AG04449 (cell line): ENCODE data around the gene AGBL4.

Source experiments
- CTCF ChIA-PET: fragments of 350-600 bp; formaldehyde crosslinking; extraction: SDS; loops from one replicate; lab custom pipeline; 2021; ENCODE audit warnings: antibody characterized with exemption; lab: Yijun Ruan, JAX
- POLR2A ChIA-PET: fragments of 400-600, 350-600 bp; formaldehyde crosslinking; extraction: SDS; loops from one replicate; lab custom pipeline; 2020; ENCODE audit warnings: antibody characterized with exemption, inconsistent platforms; lab: Yijun Ruan, JAX
- DNase-seq: peaks from one replicate; pipeline ENCODE4 v3.0.0-alpha.2; 2010; ENCODE audit warnings: low read depth, low spot score
- H3K4me3 ChIP-seq: 2 replicates; pipeline ENCODE4 v1.5.1; 2011; ENCODE audit warnings: low read depth, mild to moderate bottlenecking, control low read depth, low read length
- TF ChIP-seq, protein P1 (sequence below): IDR thresholded peaks from one replicate; pipeline ENCODE4 v1.5.1; 2011; ENCODE audit warnings: mild to moderate bottlenecking, moderate library complexity, low read length, control low read depth, inconsistent platforms; ENCODE audit not compliant: insufficient read depth; ENCODE audit errors: missing control alignments

The AGBL4 gene

DNA sequence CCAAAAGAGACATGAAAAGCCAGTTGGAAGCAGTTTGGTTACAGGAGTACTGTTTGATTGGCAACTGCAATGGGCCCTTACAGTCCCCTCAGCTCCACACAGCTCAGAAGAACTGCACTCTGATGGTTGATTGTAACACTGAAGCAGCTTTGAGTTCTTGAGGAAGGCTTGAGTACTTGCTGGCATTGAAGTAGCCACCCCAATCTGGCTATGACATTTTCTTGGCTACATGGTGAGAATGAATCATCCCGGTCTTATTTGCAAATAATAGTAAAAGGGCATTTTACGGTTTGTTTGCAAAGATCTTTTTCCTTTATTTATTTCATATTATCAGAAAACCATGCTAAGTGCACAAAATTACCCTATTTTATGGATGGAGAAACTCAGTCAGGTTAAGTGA is 1087.3 kb downstream of the AGBL4 start:
- DNase-seq: no peak
- CTCF ChIA-PET: interaction anchor here (0.6 to 1.3 kb wide), 2 partner anchors 19 to 24 kb away, joined by 3 read pairs; no protein-coding TSS in a partner anchor
- H3K4me3 ChIP-seq: no peak overlapping the region
- TF ChIP-seq, protein P1, sequence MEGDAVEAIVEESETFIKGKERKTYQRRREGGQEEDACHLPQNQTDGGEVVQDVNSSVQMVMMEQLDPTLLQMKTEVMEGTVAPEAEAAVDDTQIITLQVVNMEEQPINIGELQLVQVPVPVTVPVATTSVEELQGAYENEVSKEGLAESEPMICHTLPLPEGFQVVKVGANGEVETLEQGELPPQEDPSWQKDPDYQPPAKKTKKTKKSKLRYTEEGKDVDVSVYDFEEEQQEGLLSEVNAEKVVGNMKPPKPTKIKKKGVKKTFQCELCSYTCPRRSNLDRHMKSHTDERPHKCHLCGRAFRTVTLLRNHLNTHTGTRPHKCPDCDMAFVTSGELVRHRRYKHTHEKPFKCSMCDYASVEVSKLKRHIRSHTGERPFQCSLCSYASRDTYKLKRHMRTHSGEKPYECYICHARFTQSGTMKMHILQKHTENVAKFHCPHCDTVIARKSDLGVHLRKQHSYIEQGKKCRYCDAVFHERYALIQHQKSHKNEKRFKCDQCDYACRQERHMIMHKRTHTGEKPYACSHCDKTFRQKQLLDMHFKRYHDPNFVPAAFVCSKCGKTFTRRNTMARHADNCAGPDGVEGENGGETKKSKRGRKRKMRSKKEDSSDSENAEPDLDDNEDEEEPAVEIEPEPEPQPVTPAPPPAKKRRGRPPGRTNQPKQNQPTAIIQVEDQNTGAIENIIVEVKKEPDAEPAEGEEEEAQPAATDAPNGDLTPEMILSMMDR: no peak
- POLR2A ChIA-PET: no interaction called here

DNA sequence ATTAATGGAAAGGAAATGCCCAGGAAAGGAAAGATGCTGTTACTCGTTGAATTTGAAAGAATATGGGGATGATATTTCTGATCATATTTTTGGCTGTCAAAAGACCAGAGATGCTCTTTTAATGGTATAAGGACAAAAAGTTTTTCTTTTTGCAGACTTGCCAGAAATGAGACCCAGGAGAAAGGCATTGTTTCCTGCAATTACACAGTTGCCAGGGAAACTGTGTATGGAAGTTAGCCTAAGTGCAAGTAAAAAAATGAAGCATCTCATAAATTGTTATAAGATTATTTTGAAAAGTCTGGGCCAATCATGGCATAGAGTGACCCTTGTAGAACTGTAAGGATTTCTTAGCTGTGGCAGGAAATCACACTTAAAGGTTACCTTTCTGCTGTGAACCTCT is 1091.4 kb downstream of the AGBL4 start:
- CTCF ChIA-PET: interaction anchor here (1.9 kb wide), 1 partner anchor 13 kb away, joined by 4 read pairs; no protein-coding TSS in a partner anchor
- no peak overlapping the region for H3K4me3 ChIP-seq
- DNase-seq: no peak
- POLR2A ChIA-PET: no interaction called here
- TF ChIP-seq, protein P1: no peak

DNA sequence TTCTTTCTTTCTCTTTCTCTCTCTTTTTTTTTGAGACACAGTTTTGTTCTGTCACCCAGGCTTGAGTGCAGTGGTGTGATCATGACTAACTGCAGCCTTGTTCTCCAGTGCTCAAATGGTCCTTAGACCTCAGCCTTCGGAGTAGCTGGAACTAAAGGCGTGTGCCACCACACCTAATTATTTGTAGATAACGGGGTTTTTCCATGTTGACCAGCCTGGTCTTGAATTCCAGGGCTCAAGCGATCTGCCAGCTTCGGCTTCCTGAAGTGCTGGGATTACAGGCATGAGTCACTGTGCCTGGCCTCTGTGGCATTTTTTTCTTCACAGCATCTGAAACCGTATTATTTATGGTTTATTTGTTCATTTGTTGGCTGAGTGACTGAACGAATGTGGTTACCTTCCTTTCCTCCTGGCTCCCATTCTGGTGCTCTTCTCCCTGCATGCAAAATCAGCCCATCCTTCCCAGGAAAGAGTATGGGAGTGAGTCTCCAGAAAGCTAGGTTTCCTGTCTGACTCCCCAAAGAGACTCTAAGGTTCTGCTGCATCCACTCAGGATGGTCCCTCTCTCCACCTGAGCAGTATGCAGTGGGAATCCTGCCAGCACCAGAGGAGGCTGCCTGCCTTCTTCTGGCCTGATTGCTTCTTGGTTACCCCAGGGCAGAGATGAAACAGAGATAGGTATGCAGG is 1092.1 kb downstream of the AGBL4 start:
- TF ChIP-seq, protein P1: no peak
- H3K4me3 ChIP-seq: no peak overlapping the region
- ChIA-PET CTCF (interaction anchor here (0.8 to 1.9 kb wide), 2 partner anchors 12 to 33 kb away, joined by 3 to 4 read pairs; no protein-coding TSS in a partner anchor), POLR2A (interaction anchor here (0.5 kb wide), 1 partner anchor 23 kb away, joined by 3 read pairs; no protein-coding TSS in a partner anchor)
- no peak for DNase-seq

DNA sequence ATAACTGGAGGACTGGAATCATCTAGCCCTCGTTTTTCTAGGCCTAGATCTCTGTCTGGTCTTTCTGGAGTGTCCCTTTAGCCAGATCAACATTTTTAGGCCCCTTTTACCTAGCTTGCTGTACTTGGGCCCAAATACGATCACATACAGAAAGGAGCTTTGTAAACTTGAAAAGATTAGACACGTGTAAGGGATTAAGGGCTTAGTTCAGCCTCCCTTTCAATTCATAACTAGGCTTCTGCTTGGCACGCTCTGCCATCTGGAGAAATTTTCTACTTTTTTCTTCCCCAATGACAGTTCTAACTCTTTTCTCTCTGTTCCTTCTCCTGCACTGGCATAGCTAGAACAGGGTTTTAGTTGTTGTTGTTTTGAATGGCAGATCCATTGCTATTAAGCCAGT is 1093.7 kb downstream of the AGBL4 start:
- ChIA-PET POLR2A (no interaction called here), CTCF (no interaction called here)
- H3K4me3 ChIP-seq: no peak overlapping the region
- TF ChIP-seq, protein P1: no peak
- no peak for DNase-seq

DNA sequence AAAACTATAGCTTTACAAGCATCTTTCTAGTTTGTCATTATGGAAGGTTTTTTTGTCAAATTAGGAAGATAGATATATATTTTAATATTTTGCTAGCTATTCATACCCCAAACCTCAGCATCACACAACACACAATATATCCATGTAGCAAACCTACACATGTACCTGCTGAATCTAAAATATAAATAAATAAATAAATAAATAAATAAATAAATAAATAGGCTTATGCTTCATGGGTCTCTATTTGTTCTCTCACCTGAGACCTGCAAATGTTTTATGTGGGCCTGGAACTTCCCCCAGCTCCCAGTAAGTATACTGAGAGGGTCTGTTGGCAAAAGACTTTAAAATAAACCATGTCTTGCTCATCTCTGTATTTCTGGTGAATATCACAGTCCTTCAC is 1099.7 kb downstream of the AGBL4 start:
- no peak overlapping the region for H3K4me3 ChIP-seq
- TF ChIP-seq, protein P1: no peak
- ChIA-PET CTCF (no interaction called here), POLR2A (no interaction called here)
- no peak for DNase-seq

DNA sequence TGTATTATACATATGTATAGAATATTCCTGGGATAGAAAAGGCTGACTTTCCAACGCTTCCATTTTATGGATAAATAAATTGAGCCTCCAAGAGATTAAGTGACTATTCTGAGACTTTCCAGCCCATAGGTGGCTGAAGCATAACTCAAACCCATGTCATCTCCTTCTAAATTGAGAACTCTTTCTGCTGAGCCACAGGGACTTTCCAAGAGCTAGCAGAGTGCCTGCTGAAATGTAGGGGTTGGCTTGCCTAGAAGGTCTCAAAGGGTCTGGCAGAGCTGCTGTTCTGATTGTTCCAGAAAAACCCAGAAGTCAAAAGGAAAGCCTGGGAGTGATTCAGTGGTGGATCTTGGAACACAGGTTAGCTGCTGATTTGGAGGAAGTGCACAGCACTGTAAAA is 1100.6 kb downstream of the AGBL4 start:
- ChIA-PET POLR2A (no interaction called here), CTCF (no interaction called here)
- TF ChIP-seq, protein P1: no peak
- no peak for DNase-seq
- no peak overlapping the region for H3K4me3 ChIP-seq
